H9 (cell line): ENCODE measurements around the gene HEXD. TPM values are rescaled to one million over a fixed set of nuclear protein-coding genes. Genes with fewer than 3 reads are reported as not detected.

Source experiments
- DNase-seq: peaks from one replicate; pipeline ENCODE4 v3.0.0-alpha.2; 2017
- H2AFZ ChIP-seq: one replicate; pipeline ENCODE4 v1.6.1; 2013; ENCODE audit warnings: mild to moderate bottlenecking, low read length, control low read depth, moderate library complexity
- H2AK5ac ChIP-seq: 2 replicates; pipeline ENCODE4 v1.6.1; 2013; ENCODE audit warnings: low read length, control low read depth, mixed read lengths; ENCODE audit not compliant: insufficient read length
- H2BK120ac ChIP-seq: one replicate; pipeline ENCODE4 v1.6.1; 2013; ENCODE audit warnings: low read depth, mild to moderate bottlenecking, low read length, control low read depth, inconsistent platforms; ENCODE audit not compliant: poor library complexity, severe bottlenecking
- H2BK12ac ChIP-seq: 2 replicates; pipeline ENCODE4 v1.6.1; 2013; ENCODE audit warnings: low read length, control low read depth, mixed read lengths, low read depth; ENCODE audit not compliant: insufficient read length
- H2BK15ac ChIP-seq: 2 replicates; pipeline ENCODE4 v1.6.1; 2013; ENCODE audit warnings: low read depth, low read length, control low read depth
- H2BK20ac ChIP-seq: one replicate; pipeline ENCODE4 v1.6.1; 2013; ENCODE audit warnings: low read depth, mild to moderate bottlenecking, low read length, control low read depth, inconsistent platforms; ENCODE audit not compliant: poor library complexity, severe bottlenecking
- H2BK5ac ChIP-seq: 2 replicates; pipeline ENCODE4 v1.6.1; 2013; ENCODE audit warnings: low read length, control low read depth, mixed read lengths; ENCODE audit not compliant: insufficient read length
- H3K14ac ChIP-seq: 2 replicates; pipeline ENCODE4 v1.6.1; 2013; ENCODE audit warnings: low read length, control low read depth; ENCODE audit not compliant: insufficient read depth
- H3K18ac ChIP-seq: 2 replicates; pipeline ENCODE4 v1.6.1; 2013; ENCODE audit warnings: low read depth, mild to moderate bottlenecking, mixed read lengths, low read length, control low read depth; ENCODE audit not compliant: insufficient read length
- H3K23ac ChIP-seq: 2 replicates; pipeline ENCODE4 v1.6.1; 2013; ENCODE audit warnings: low read length, control low read depth, mixed read lengths, low read depth; ENCODE audit not compliant: insufficient read length
- H3K23me2 ChIP-seq: 2 replicates; pipeline ENCODE4 v1.6.1; 2013; ENCODE audit warnings: low read depth, mild to moderate bottlenecking, mixed read lengths, low read length, control low read depth; ENCODE audit not compliant: insufficient read length, poor library complexity, severe bottlenecking
- H3K27ac ChIP-seq: 2 replicates; pipeline ENCODE4 v1.5.1; 2013; ENCODE audit warnings: low read length, control low read depth, mixed read lengths, low read depth; ENCODE audit not compliant: insufficient read length
- H3K27me3 ChIP-seq: 2 replicates; pipeline ENCODE4 v1.6.1; 2013; ENCODE audit warnings: low read length, control low read depth, inconsistent platforms; ENCODE audit not compliant: insufficient read depth
- H3K4ac ChIP-seq: 2 replicates; pipeline ENCODE4 v1.6.1; 2013; ENCODE audit warnings: low read depth, mild to moderate bottlenecking, control low read depth, inconsistent platforms, low read length, moderate library complexity
- H3K4me1 ChIP-seq: 2 replicates; pipeline ENCODE4 v1.6.1; 2013; ENCODE audit warnings: low read length, control low read depth, inconsistent platforms; ENCODE audit not compliant: insufficient read depth
- H3K4me2 ChIP-seq: 2 replicates; pipeline ENCODE4 v1.6.1; 2013; ENCODE audit warnings: low read length, control low read depth, mixed read lengths; ENCODE audit not compliant: insufficient read length, insufficient read depth
- H3K56ac ChIP-seq: 2 replicates; pipeline ENCODE4 v1.6.1; 2013; ENCODE audit warnings: low read depth, mild to moderate bottlenecking, mixed read lengths, low read length, control low read depth; ENCODE audit not compliant: insufficient read length
- H3K79me1 ChIP-seq: 2 replicates; pipeline ENCODE4 v1.6.1; 2013; ENCODE audit warnings: low read depth, mild to moderate bottlenecking, moderate library complexity, low read length, control low read depth, inconsistent platforms; ENCODE audit not compliant: insufficient read depth, poor library complexity, severe bottlenecking
- H3K79me2 ChIP-seq: 2 replicates; pipeline ENCODE4 v1.6.1; 2013; ENCODE audit warnings: low read length, control low read depth, inconsistent platforms; ENCODE audit not compliant: insufficient read depth
- H3K9ac ChIP-seq: 2 replicates; pipeline ENCODE4 v1.6.1; 2013; ENCODE audit warnings: low read length, control low read depth, mixed read lengths; ENCODE audit not compliant: insufficient read length; ENCODE audit errors: extremely low read depth
- H3K9me3 ChIP-seq: one replicate; pipeline ENCODE4 v1.6.1; 2013; ENCODE audit warnings: low read depth, low read length, inconsistent platforms; ENCODE audit not compliant: control insufficient read depth
- H3T11ph ChIP-seq: one replicate; pipeline ENCODE4 v1.6.1; 2013; ENCODE audit warnings: mild to moderate bottlenecking, low read length, control low read depth, inconsistent platforms
- H4K20me1 ChIP-seq: one replicate; pipeline ENCODE4 v1.6.1; 2013; ENCODE audit not compliant: control insufficient read depth, insufficient read length, insufficient read depth
- H4K5ac ChIP-seq: 2 replicates; pipeline ENCODE4 v1.6.1; 2013; ENCODE audit warnings: low read depth, mild to moderate bottlenecking, mixed read lengths, low read length, control low read depth; ENCODE audit not compliant: insufficient read length
- H4K8ac ChIP-seq: replicated peaks from 2 replicates; pipeline ENCODE4 v1.6.1; 2013; ENCODE audit warnings: low read length, control low read depth, mixed read lengths, low read depth; ENCODE audit not compliant: insufficient read length
- H4K91ac ChIP-seq: 2 replicates; pipeline ENCODE4 v1.6.1; 2013; ENCODE audit warnings: low read depth, mild to moderate bottlenecking, moderate library complexity, mixed read lengths, low read length, control low read depth; ENCODE audit not compliant: insufficient read length
- H3K27ac Mint-ChIP-seq, 3 experiments: 2 replicates in 2 of 3; 3 replicates in 1 of 3; pipeline ENCODE4 v1.8.0; 2020 to 2021; ENCODE audit warnings: mixed read lengths in 3 of 3, mild to moderate bottlenecking in 1 of 3, moderate library complexity in 1 of 3
- H3K27me3 Mint-ChIP-seq: 2 replicates; pipeline ENCODE4 v1.8.0; 2021; ENCODE audit warnings: low read depth, mild to moderate bottlenecking, moderate library complexity, mixed read lengths
- H3K36me3 Mint-ChIP-seq, 3 experiments: 2 replicates in 2 of 3; 3 replicates in 1 of 3; pipeline ENCODE4 v1.8.0; 2020 to 2021; ENCODE audit warnings: low read depth in 3 of 3, mixed read lengths in 3 of 3; ENCODE audit not compliant: insufficient read depth in 1 of 3
- H3K4me1 Mint-ChIP-seq, 2 experiments: 2 replicates each; pipeline ENCODE4 v1.8.0; 2020; ENCODE audit warnings: mixed read lengths in 2 of 2
- H3K4me3 Mint-ChIP-seq, 2 experiments: 2 replicates in 1 of 2; 3 replicates in 1 of 2; pipeline ENCODE4 v1.8.0; 2020 to 2021; ENCODE audit warnings: mild to moderate bottlenecking in 2 of 2, mixed read lengths in 2 of 2, moderate library complexity in 1 of 2
- H3K9me3 Mint-ChIP-seq, 2 experiments: 2 replicates in 1 of 2; 3 replicates in 1 of 2; pipeline ENCODE4 v1.8.0; 2020; ENCODE audit warnings: mild to moderate bottlenecking in 2 of 2, mixed read lengths in 2 of 2, moderate library complexity in 1 of 2
- WGBS: extraction: QIAGEN DNeasy Blood & Tissue Kit; methylation state at CpG from one replicate; pipeline ENCODE4 v1.1.7; 2013; ENCODE audit warnings: missing lambda C conversion rate, low lambda C conversion rate, mixed read lengths; ENCODE audit not compliant: insufficient read length; ENCODE audit errors: extremely low coverage; 5-methylcytosine and 5-hydroxymethylcytosine counted together
- total RNA-seq: library from RNA; stranded (reverse); gene quantifications from 2 replicates; pipeline ENCODE4 v1.2.1, GENCODE V29; 2021
- TF ChIP-seq, protein P1 (sequence below): fragments of 200-600 bp; sonication (generic); conservative IDR thresholded peaks from 3 replicates; pipeline ENCODE4 v1.8.0; 2021; ENCODE audit warnings: antibody characterized with exemption, mild to moderate bottlenecking

HEXD gene
- total RNA-seq, 1 experiment from 2014 or later, result 23.2 TPM

DNA sequence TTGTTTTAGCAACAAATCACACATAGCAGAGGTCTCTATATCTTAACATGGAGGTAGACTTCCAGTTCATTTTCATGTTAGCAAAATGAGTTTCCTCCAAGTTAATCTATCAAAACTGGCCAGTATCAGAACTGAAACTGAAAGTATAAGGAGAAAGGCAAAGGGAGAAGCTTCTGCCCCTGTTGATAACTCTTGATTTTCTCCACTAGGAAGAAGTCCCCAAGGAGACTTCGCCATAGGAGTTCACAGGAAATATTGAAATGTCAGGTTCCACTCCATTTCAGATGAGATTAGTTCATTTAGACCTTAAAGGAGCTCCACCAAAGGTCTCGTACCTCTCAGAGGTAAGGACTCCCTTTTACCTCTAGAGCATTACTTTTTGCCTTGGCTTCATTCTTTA lies 1.4 kb downstream of the HEXD start:
- Histone ChIP-seq H4K8ac (no peak overlapping the region), H2AFZ (no peak overlapping the region), H3K18ac (no peak overlapping the region), H3K79me1 (no peaks in the 10 kb centered on the region), H2BK120ac (no peak overlapping the region), H2BK5ac (no peak overlapping the region), H3K56ac (no peak overlapping the region), H2BK20ac (no peak overlapping the region), H4K20me1 (no peaks in the 10 kb centered on the region), H2BK15ac (no peak overlapping the region), H4K5ac (no peak overlapping the region), H3K4me2 (no peak overlapping the region), H3K27me3 (no peaks in the 10 kb centered on the region), H3K23ac (no peak overlapping the region), H3K79me2 (no peaks in the 10 kb centered on the region), H3K9ac (no peak overlapping the region), H3K4ac (no peak overlapping the region), H3K23me2 (peaks cover 3% of the 10 kb centered on the region), H3K9me3 (no peaks in the 10 kb centered on the region), H3K14ac (no peak overlapping the region), H3T11ph (no peak overlapping the region), H3K4me1 (no peaks in the 10 kb centered on the region; the same call in 1 of the 2 replicates), H4K91ac (no peak overlapping the region), H2AK5ac (no peak overlapping the region), H2BK12ac (no peak overlapping the region), H3K27ac (no peak overlapping the region)
- Mint-ChIP-seq H3K27me3 (peaks cover 3% of the 10 kb centered on the region), H3K4me1 (peaks cover 12 to 20% of the 10 kb centered on the region in 2 experiments), H3K27ac (no peak overlapping the region), H3K9me3 (peaks cover 18% of the 10 kb centered on the region in 2 experiments), H3K36me3 (peaks cover 32 to 37% (median 33%) of the 10 kb centered on the region in 3 experiments), H3K4me3 (peak overlapping the region; percentile 76 to 88)
- TF ChIP-seq, protein P1, sequence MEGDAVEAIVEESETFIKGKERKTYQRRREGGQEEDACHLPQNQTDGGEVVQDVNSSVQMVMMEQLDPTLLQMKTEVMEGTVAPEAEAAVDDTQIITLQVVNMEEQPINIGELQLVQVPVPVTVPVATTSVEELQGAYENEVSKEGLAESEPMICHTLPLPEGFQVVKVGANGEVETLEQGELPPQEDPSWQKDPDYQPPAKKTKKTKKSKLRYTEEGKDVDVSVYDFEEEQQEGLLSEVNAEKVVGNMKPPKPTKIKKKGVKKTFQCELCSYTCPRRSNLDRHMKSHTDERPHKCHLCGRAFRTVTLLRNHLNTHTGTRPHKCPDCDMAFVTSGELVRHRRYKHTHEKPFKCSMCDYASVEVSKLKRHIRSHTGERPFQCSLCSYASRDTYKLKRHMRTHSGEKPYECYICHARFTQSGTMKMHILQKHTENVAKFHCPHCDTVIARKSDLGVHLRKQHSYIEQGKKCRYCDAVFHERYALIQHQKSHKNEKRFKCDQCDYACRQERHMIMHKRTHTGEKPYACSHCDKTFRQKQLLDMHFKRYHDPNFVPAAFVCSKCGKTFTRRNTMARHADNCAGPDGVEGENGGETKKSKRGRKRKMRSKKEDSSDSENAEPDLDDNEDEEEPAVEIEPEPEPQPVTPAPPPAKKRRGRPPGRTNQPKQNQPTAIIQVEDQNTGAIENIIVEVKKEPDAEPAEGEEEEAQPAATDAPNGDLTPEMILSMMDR, result no peak
- WGBS, result no CpG with 5 or more reads among the region's 2 CpGs
- no peak for DNase-seq
